ENCODE results near the gene TJP3.

TJP3 gene

GRCh38 chr19:3691726-3692125, 16.5 kb upstream of the TJP3 start:
- DNase-seq (ENCODE audit: low read depth in 2 of 2) = no peak

DNA sequence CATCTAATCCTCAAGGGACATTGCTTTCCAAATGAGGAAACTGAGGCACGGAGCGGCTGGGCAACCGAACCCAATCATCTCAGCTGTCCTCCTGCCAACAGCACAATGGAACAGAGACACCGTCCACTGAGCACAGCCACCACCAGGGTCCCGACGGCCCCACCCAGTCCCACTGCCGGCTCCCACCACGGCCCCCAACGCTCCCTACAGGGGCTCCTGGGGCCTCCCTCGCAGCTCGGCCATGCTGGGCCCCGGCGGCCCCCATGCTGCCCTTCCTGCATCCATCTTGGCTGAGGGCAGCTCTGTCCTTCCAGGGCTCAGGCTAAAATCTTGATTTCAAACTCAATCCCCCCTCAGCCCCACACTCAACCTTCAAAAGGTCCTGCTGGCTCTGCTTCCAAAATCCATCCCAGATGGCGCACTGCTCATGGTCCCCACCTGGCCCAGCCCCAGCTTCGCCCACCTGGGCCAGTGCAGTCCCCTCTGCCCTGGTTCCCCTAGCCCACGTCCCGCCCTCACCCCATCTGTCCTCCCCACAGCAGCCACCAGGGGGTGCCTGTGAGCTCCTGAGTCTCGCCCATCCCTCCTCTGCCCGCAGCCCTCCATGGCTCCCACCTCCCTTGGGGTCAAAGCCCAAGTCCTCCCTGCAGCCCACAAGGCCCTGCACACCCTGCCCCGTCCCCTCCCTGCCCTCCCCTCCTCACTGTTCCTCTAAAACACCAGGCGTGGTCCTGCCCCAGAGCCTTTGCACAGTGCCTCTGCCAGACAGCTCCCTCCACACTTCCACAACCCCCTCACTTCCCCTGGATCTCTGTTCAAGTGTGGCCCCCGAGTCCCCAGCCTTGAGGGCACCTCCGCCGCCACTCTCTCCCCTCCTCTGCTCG, 15.8 kb upstream of the TJP3 start:
- DNase-seq (ENCODE audit: low read depth in 2 of 2) = peak in 1 of 2 donors; percentile 22

DNA sequence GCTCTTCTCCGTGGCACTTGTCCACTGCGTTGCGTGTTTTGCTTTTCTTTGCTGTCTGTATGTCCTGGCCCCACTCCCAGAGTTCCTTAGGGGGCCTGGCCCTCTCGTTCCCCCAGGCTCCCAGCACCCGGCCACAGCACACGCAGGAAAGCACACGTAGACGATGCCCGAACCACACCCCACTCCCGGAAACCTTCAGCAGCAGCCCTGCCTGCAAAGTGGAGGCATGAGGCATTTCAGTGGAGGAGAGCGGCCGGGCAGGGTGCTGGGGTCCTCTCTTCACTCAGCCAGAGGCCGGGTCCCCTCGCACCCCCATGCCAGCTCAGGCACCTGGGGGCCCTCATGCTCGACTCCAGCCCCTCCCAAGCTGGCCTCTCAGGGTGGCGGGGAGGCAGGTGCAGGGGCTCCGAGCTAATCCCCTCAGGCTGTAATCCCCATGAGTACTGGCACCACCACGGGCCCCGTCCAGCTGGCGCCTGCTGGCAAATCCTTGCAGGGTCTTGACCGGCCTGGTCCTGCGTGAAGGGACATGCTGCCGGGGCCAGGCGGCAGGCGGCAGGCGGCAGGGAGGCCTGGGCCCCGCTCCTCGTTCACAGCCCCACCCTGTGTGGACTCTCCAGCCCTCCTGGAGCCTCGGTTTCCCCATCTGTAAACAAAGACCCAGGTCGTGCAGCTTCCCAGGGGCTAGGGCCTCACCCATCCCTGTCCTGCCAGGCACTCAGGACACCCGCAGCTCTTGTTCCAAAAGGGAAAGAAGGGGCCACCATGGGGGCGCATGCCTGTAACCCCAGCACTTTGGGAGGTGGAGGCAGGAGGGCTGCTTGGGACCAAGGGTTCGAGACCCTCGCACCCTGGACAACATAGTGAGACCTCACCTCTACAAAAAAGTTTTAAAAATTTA, 14.9 kb upstream of the TJP3 start:
- no peak for DNase-seq (ENCODE audit: low read depth in 2 of 2)

- DNase-seq (ENCODE audit: low read depth in 2 of 2) = no peak
These were observed 13.6 kb upstream of the TJP3 start for GRCh38 chr19:3694361-3695123.

GRCh38 chr19:3695124-3695733, 13.0 kb upstream of the TJP3 start:
- DNase-seq (ENCODE audit: low read depth in 2 of 2) = no peak

DNA sequence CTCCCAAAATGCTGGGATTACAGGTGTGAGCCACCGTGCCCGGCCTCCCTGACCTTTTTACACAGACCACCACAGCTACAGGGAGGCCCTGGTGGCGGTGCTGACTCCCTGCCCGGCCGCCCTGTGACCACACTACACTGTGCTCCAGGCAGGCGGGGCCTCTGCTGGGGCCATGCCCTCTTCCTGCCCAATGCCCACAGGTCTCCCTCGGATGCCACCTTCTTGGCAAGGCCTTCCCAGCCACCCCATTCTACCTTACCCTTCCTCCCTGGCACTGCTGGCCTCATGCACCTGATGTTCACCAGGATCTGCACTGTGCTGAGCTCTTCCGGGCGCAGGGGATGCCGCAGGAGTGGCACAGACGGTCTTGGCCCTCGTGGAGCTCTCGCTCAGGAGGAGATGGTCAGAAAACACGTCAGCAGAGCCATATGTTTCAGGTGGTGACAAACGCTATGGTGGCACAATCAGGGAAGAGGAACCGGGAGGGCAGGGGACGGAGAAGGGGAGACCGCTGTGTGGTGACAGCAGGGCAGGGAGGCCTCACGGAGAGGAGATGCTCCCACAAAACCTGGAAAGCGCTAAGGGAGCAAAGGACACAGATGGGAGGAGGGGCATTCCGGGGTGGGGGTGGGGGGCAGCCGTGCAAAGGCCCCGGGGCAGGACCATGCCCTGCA, 12.1 kb upstream of the TJP3 start:
- no peak for DNase-seq (ENCODE audit: low read depth in 2 of 2)

GRCh38 chr19:3696660-3696995, 11.6 kb upstream of the TJP3 start:
- no peak for DNase-seq (ENCODE audit: low read depth in 2 of 2)

GRCh38 chr19:3697094-3697493, 11.1 kb upstream of the TJP3 start:
- no peak for DNase-seq (ENCODE audit: low read depth in 2 of 2)

DNA sequence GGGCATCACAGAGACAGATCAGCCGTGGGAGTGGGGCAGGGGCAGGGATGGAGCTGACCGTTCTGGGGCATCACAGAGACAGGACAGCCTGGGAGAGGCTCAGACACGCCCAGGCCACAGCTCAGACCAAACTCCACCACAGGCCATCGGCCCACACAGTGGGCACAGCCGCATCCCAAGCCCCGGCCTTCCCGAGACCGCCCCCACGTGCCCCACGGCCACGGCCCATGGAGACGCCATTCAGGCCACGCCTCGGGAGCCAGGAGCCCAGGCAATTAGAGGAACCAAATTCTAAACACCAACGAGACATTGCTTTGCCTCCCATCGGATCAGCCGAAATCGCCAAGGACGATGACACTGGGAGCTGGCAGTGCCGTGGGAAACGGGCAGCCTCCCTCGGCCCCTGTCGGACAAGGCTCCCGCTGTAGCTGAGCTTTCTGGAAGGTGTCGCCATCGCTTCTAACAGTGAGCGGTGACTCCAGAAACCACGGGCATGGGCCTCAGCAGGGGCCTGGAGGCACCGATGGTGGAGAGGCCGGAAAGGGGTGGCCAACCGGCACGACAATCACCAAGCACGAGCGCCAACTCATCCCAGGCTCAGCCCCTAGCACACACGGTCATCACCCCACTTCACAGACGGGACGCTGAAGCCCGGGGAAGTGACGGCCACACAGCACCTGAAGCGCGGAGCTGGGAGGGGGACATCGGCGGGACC, 10.4 kb upstream of the TJP3 start:
- DNase-seq (ENCODE audit: low read depth in 2 of 2) = no peak

DNA sequence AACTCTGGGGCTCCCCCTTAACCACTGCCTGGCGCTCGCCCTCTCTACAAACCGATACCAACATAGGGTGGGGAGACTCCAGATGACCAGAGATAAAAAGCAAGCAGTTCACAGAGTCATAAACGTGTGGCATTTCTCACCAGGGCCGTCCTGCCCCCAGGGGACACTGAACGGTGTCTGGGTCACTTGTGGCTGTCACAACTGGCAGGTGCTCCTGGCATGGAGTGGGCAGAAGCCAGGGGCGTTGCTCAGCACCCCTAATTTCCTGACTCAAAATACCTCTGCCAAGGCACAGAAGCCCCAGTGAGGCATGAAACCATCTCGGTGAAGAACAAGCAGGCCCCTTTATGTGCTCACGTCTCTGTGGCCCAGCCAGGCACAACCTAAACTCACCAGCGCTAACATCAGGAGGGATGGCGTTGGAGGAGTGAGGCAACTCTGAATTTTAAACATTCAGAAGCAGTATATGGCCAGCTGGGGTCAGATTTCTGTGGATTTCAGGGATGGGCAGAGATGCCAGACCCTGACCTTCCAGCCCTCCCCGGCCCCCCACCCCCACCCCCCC, 9.7 kb upstream of the TJP3 start:
- DNase-seq (ENCODE audit: low read depth in 2 of 2) = no peak

- DNase-seq (ENCODE audit: low read depth in 2 of 2) = no peak
These were observed 9.0 kb upstream of the TJP3 start for GRCh38 chr19:3698974-3699740.

DNA sequence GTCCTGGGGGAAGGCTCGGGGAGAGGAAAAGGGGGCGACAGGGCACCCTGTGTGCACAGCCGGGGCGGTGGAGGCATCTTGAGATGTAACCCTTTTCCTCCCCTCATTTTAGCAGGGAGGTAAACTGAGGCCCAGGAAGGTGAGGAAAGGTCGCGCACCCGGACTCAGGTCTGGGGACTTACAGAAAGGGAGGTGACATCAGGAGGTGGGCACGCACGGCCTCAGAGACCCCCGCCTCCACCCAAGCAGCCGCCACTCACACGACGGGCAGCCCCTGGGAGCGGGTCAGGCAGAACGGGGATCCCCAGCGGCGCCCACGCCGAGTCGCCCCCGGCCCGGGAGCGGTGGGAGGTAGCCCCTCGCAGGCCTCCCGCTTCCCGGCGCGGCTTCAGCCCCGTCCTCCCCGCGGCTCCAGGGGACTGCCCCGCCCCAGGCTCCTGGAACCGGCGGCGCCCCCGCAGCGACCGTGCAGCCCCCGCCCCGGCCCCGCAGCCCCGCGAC, 8.4 kb upstream of the TJP3 start:
- no peak for DNase-seq (ENCODE audit: low read depth in 2 of 2)

GRCh38 chr19:3700242-3701032, 7.7 kb upstream of the TJP3 start, which contains the start of gene PIP5K1C:
PIP5K1C (minus strand) TSS chr19:3700468; CDS start chr19:3700390, 78 bp downstream.
- DNase-seq (ENCODE audit: low read depth in 2 of 2) = peak; percentile 88 to 91

- DNase-seq (ENCODE audit: low read depth in 2 of 2) = no peak
These were observed 7.0 kb upstream of the TJP3 start for GRCh38 chr19:3701200-3701599.

DNA sequence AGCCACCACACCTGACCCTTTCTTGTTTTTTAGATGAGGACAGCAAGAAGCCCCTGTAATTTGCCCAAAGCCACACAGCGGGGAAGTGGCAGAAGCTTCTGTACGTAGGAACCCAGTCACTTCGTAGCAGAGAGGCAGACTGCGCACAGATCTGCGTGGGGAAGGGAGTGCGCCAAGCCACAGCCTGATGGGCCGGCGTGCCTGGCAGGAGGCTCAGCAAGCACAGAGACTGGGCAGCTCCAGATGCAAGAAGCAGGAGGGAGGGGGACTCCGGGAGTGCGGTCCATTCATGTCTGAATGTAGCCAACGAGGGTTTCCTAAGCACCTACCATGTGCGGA, 347 bp upstream of the TJP3 start:
- no peak for DNase-seq (ENCODE audit: low read depth in 2 of 2)

GRCh38 chr19:3710265-3710812, 2.2 kb downstream of the TJP3 start:
- no peak for DNase-seq (ENCODE audit: low read depth in 2 of 2)

DNA sequence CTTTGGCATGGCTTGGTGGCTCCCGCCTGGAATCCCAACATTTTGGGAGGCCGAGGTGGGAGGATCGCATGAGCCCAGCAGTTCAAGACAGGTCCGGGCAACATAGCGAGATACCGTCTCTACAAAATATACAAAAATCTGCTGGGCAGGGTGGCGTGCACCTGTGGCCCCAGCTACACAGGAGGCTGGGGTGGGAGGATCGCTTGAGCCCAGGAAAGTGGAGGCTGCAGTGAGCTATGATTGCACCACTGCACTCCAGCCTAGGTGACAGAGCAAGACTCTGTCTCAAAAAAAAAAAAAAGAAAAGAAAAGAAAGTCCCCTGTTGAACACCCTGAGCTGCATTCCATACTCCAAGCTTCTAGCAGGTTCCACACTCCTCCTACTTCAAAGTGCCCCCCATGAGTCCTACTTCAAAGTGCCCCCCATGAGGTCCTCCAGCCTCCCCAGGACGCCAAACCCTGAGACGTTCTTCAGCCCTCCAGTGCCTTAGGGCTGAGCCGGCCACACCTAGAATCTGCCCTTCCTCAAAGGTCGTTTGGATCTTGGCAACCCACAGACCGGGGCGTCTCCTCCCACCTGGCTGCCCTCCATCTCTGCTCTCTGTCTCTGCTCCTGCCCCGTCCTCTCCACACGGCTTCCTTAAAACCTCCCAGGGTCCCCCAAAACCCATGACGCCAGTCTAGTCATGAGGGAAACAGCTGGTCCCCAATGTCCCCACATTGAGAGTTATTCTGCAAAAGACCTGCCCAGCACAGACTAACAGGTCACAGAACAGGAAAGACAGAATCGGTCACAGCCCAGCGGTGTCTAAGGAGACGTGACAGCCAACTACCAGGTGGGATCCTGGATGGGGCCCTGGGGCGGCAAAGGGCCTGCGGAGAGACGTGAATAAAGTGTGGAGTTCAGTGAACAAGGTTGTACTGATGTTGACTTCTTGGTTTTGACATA, 4.8 kb downstream of the TJP3 start:
- DNase-seq (ENCODE audit: low read depth in 2 of 2) = no peak

Measured in stimulated activated CD8-positive, alpha-beta memory T cell treated with anti-CD3 and anti-CD28 coated beads, Interleukin-7, amount 100 ng/mL, for 1 hour (primary cell).